Lung (tissue), 12 donors: ENCODE data around the gene KIFAP3. TPM values are rescaled to one million over a fixed set of nuclear protein-coding genes. Genes with fewer than 3 reads are reported as not detected.

Experiments used
- ATAC-seq: fragments of 200-7000 bp; cut with Tn5 transposase; one replicate; pipeline ENCODE4 v1.9.1; 2020; ENCODE audit warnings: moderate number of reproducible peaks; ENCODE audit not compliant: insufficient read depth, low FRiP score
- DNase-seq, 3 donors: peaks; one replicate each; pipeline ENCODE4 v3.0.0-alpha.2; 2013 to 2017
- H3K27ac ChIP-seq, 2 donors: one replicate each; pipeline ENCODE4 v1.5.1; 2013; ENCODE audit warnings: mild to moderate bottlenecking in 2 of 2, moderate library complexity in 2 of 2, control low read depth in 1 of 2, inconsistent platforms in 1 of 2, low read depth in 1 of 2, low read length in 1 of 2
- H3K27me3 ChIP-seq, 3 donors: one replicate each; pipeline ENCODE4 v1.5.1; 2013; ENCODE audit warnings: low read length in 2 of 3; ENCODE audit not compliant: control insufficient read depth in 3 of 3, insufficient read depth in 3 of 3
- H3K36me3 ChIP-seq, 4 donors: one replicate each; pipeline ENCODE4 v1.5.1; 2013; ENCODE audit warnings: low read length in 4 of 4, mild to moderate bottlenecking in 1 of 4, moderate library complexity in 1 of 4; ENCODE audit not compliant: control insufficient read depth in 4 of 4, insufficient read depth in 4 of 4
- H3K4me1 ChIP-seq, 5 donors: one replicate each; pipeline ENCODE4 v1.5.1; 2013; ENCODE audit warnings: low read length in 5 of 5, mild to moderate bottlenecking in 2 of 5, moderate library complexity in 1 of 5; ENCODE audit not compliant: control insufficient read depth in 5 of 5, insufficient read depth in 5 of 5
- H3K4me3 ChIP-seq: one replicate; pipeline ENCODE4 v1.5.1; 2013; ENCODE audit warnings: mild to moderate bottlenecking, control low read depth, moderate library complexity
- H3K9ac ChIP-seq, 2 donors: one replicate each; pipeline ENCODE4 v1.5.1; 2013; ENCODE audit warnings: low read length in 2 of 2, control low read depth in 1 of 2; ENCODE audit not compliant: insufficient read depth in 1 of 2
- H3K9me3 ChIP-seq, 4 donors: one replicate each; pipeline ENCODE4 v1.5.1; 2013; ENCODE audit warnings: low read length in 3 of 4, mild to moderate bottlenecking in 1 of 4, moderate library complexity in 1 of 4; ENCODE audit not compliant: control insufficient read depth in 4 of 4, insufficient read depth in 3 of 4
- CTCF ChIP-seq: IDR thresholded peaks from 2 replicates; pipeline ENCODE4 v1.5.1; 2012; ENCODE audit warnings: mild to moderate bottlenecking; ENCODE audit errors: control extremely low read depth, extremely low read depth
- WGBS, 2 donors: extraction: QIAGEN DNeasy Blood & Tissue Kit; methylation state at CpG; one replicate each; pipeline ENCODE4 v1.1.7; 2013; 5-methylcytosine and 5-hydroxymethylcytosine counted together
- polyA plus RNA-seq, 2 donors: library from polyadenylated mRNA; stranded (reverse); fragments of 200-250 nt; gene quantifications; one replicate each; pipeline ENCODE4 v1.2.1, GENCODE V29; 2013
- total RNA-seq, 2 donors: library from RNA; depleted of rRNA in 1 of 2; stranded (reverse); fragments of >200 nt in 1 of 2; gene quantifications; one replicate each; pipeline ENCODE4 v1.2.1, GENCODE V29; 2014 to 2021
- donor health status: control.
- donor health status: control.
- donor health status: Bipolar disorder and iron deficiency.
- donor health status: healthy.
- donor health status: DM: yes; HTN: yes; CAD: no.

The KIFAP3 gene
- total and polyA plus RNA-seq, 4 donors: 11.5 to 48.4 (median 17.3) TPM

GRCh38 chr1:170027760-170028159, 46.7 kb downstream of the KIFAP3 start:
- H3K36me3 ChIP-seq: peaks cover 2 to 5% (median 3%) of the 10 kb centered on the region in 4 donors
- WGBS, 2 donors: 93 to 98% methylated on average over 3 of the region's 3 CpGs
- no peak overlapping the region for H3K27ac ChIP-seq
- H3K9me3 ChIP-seq: peaks cover 0 to 9% (median 1%) of the 10 kb centered on the region in 4 donors
- no peak for ATAC-seq
- TF ChIP-seq CTCF: no peak
- H3K4me3 ChIP-seq: no peak overlapping the region
- H3K4me1 ChIP-seq: no peaks in the 10 kb centered on the region
- H3K27me3 ChIP-seq: no peaks in the 10 kb centered on the region
- H3K9ac ChIP-seq: no peak overlapping the region
- no peak for DNase-seq

GRCh38 chr1:170020859-170021258, 53.6 kb downstream of the KIFAP3 start:
- ATAC-seq (no peak), DNase-seq (no peak)
- Histone ChIP-seq H3K9me3 (no peaks in the 10 kb centered on the region), H3K27ac (no peak overlapping the region), H3K4me3 (no peak overlapping the region), H3K27me3 (no peaks in the 10 kb centered on the region), H3K36me3 (peaks cover 0 to 5% (median 2%) of the 10 kb centered on the region in 4 donors), H3K4me1 (no peaks in the 10 kb centered on the region), H3K9ac (no peak overlapping the region)
- WGBS, 2 donors: 78 to 89% methylated on average over 2 of the region's 2 CpGs
- TF ChIP-seq CTCF: no peak

GRCh38 chr1:170017478-170017877, 57.0 kb downstream of the KIFAP3 start:
- no peak for ATAC-seq
- Histone ChIP-seq H3K4me3 (no peak overlapping the region), H3K27ac (no peak overlapping the region), H3K27me3 (no peaks in the 10 kb centered on the region), H3K36me3 (peaks cover 0 to 4% (median 3%) of the 10 kb centered on the region in 4 donors), H3K9ac (no peak overlapping the region), H3K4me1 (no peaks in the 10 kb centered on the region), H3K9me3 (no peaks in the 10 kb centered on the region)
- no peak for TF ChIP-seq CTCF
- WGBS, 2 donors: 95 to 97% methylated on average over 2 of the region's 2 CpGs
- DNase-seq: no peak

GRCh38 chr1:170012920-170013319, 61.6 kb downstream of the KIFAP3 start:
- H3K27me3 ChIP-seq: no peaks in the 10 kb centered on the region
- no peak overlapping the region for H3K9ac ChIP-seq
- no peak overlapping the region for H3K4me3 ChIP-seq
- 93% methylated on average over 5 of the region's 5 CpGs for WGBS, 2 donors
- peaks cover 0 to 4% (median 1%) of the 10 kb centered on the region in 4 donors for H3K36me3 ChIP-seq
- no peak for TF ChIP-seq CTCF
- no peak for DNase-seq
- H3K27ac ChIP-seq: no peak overlapping the region
- H3K9me3 ChIP-seq: no peaks in the 10 kb centered on the region
- ATAC-seq: no peak
- no peaks in the 10 kb centered on the region for H3K4me1 ChIP-seq
